GM18907 (cell line): ENCODE data around the gene CUX1.
"Not testable (repeated sequence)": the region's sequence is repeated elsewhere in the genome, so short reads cannot be mapped to it uniquely, and the experiment has no call there.

Experiments used
- ATAC-seq: cut with Tn5 transposase; IDR thresholded peaks from one replicate; pipeline ENCODE4 v1.9.1; 2021; ENCODE audit warnings: mild to moderate bottlenecking, moderate library complexity; ENCODE audit not compliant: unreplicated experiment

CUX1 gene

GRCh38 chr7:101817471-101818286 lies at the start of gene CUX1:
CUX1 (plus strand) TSS chr7:101817626; CDS start chr7:101817640, 14 bp downstream.
- ATAC-seq = no peak

- ATAC-seq = no peak
Observed at GRCh38 chr7:101768280-101768679, 49.1 kb upstream of the CUX1 start.

DNA sequence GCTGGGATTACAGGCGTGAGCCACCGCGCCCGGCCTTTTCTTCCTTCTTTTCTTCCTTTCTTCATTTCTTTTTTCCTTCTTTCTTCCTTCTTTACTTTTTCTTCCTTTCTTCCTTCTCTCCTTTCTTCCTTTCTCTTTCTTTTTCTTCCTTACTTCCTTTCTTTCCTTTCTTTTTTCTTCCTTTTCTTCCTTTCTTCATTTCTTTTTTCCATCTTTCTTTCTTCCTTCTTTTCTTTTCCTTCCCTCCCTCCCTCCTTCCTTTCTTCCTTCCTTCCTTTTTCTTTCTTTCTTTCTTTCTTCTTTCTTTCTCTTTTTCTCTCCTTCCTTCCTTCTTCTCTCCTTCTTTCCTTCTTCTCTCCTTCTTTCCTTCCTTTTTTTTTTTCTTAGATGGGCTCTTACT lies 47.0 kb upstream of the CUX1 start:
- ATAC-seq = no peak

GRCh38 chr7:101772508-101773211 lies 44.8 kb upstream of the CUX1 start:
- no peak for ATAC-seq

- ATAC-seq = no peak
Observed at GRCh38 chr7:101775181-101775580, 42.2 kb upstream of the CUX1 start.

DNA sequence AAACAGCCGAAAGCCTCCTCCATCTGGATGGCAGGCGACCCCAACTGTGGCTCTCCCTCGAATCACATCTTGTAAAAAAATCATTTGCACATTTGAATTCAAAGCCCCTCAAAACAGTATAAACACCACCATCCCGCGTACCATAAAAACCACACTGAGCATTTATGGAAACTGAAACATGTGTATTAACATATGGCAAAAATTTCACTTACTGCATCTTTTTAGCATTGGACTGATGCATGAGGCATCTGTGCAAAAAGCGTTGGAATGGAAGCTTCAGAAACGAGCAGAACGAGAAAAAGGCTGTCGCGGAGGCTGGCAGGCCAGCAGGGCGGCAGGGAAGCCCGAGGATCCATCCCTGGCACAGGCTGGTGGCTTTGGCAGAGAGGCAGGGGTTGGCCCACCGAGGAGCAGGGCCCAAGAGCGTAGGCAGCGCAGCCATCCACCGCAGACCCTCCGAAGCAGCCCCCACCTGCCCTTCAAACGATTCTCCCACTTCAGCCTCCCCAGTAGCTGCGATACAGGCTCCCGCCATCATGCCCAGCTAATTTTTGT lies 39.3 kb upstream of the CUX1 start:
- no peak for ATAC-seq

GRCh38 chr7:101779267-101779666 lies 38.2 kb upstream of the CUX1 start:
- no peak for ATAC-seq

- no peak for ATAC-seq
Observed at GRCh38 chr7:101780281-101780680, 37.1 kb upstream of the CUX1 start.

- ATAC-seq = no peak
Observed at GRCh38 chr7:101781439-101781838, 36.0 kb upstream of the CUX1 start.

- ATAC-seq = no peak
Observed at GRCh38 chr7:101782476-101782875, 35.0 kb upstream of the CUX1 start.

DNA sequence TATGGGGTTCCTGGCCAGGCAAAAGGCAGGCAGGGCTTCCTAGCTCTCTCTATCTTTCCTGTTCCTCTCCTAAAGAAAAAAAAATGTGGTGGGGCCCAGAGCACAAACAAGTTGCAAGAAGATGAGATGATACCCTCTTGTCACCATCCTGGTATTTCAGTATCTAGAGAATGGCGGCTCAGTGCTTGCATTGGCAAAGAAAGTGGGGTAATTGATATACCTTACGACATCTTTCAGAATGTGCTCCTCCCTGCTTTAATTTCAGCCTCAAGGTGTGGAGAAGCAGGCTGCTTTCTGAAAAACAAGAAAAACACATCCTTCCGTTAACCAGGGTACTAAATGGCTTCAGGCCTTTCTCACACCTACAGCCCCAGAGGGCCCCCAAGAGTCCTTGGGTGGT lies 34.5 kb upstream of the CUX1 start:
- ATAC-seq = no peak

- no peak for ATAC-seq
Observed at GRCh38 chr7:101783381-101784181, 33.8 kb upstream of the CUX1 start.

GRCh38 chr7:101784292-101785127 lies 32.9 kb upstream of the CUX1 start:
- no peak for ATAC-seq

- ATAC-seq = no peak
Observed at GRCh38 chr7:101787864-101788263, 29.6 kb upstream of the CUX1 start.

DNA sequence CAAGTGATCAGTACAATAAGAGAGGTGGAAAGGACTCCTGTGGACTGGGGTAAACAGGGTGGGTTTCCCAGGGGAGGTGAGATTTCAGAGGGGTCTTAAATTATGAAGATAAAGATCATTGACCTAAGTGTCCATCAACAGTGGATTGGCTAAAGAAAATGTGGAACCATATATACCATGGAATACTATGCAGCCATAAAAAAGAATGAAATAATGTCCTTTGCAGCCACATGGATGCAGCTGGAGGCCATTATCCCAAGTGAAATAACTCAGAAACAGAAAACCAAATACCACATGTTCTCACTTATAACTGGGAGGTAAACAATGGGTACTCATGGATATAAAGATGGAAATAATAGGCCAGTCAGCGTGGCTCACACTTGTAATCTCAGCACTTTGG lies 28.9 kb upstream of the CUX1 start:
- no peak for ATAC-seq

DNA sequence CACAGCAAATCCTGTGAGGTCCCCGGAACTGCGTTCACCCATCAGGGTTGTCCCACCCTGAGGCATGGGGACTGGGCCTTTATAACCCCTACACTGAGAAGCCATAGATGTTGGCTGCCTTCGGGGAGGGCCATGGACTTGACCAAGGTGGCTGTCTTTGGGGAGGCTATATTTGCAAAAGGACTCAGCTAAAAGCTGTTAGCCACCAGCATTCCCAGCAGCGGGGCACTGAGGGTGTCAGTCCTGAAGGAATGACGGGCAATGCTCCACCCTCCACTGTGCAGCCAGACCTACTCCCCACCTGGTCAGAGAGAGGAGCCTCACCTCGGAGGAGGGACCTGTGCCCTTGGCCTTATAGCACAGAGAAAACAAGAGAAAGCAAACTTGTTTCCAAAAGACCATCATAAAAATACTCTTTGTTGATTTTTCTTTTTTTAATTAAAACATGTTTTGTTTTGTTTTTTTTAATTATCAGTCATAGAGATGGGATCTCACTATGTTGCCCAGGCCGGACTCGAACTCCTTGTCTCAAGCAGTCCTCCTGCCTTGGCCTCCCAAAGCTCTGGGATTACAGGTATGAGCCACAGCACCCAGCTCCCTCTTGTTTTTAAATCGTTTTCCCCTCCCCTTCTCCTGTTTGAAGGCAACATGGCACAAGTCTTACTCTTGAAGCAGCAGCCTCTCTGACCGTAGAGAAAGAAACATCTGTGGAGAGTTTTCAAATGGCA lies 26.7 kb upstream of the CUX1 start:
- ATAC-seq = no peak

DNA sequence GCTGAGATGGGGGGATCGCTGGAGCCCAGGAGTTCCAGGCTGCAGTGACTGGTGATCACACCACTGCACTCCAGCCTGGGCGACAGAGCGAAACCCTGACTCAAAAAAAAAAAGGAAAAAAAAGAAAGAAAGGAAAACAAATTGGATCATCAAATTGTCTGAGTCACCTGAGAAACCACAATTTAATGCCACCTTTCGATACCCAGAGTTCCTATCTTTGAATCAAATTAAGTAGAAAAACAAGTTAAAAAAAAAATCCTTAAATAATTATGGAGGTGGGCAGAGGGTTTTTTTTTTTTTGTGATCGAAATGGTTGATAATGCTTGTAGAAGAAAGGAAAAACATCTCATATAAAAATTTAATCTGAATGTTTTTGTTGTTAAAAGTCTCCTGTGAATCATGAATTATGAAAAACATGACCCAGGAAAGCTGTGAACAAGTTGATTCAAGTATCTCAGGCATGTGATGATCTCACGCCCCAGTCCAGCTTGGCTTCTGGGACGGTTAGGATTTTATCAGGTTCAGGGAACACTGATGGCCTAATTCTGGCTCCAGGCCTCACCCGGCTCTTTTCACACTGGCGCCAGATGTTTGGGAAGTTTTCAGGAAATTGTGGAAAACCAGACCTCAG lies 25.3 kb upstream of the CUX1 start:
- no peak for ATAC-seq

GRCh38 chr7:101792682-101793071 lies 24.7 kb upstream of the CUX1 start:
- ATAC-seq = not testable (repeated sequence)

GRCh38 chr7:101795461-101795860 lies 22.0 kb upstream of the CUX1 start:
- ATAC-seq = no peak
